ENCODE results near the gene CORO1C. TPM values are rescaled to one million over a fixed set of nuclear protein-coding genes. Genes with fewer than 3 reads are reported as not detected.

The CORO1C gene
- polyA plus RNA-seq, 1 donor from 2014 or later: 123 TPM

- Histone ChIP-seq H3K9ac (ENCODE audit: low read length) (no peak overlapping the region), H3K27me3 (ENCODE audit: insufficient read depth, low read depth, low read length) (no peaks in the 10 kb centered on the region), H3K36me3 (ENCODE audit: insufficient read depth, low read length) (no peaks in the 10 kb centered on the region), H3K9me2 (ENCODE audit: insufficient read depth, low read length) (no peaks in the 10 kb centered on the region), H3K9me3 (ENCODE audit: low read length) (no peaks in the 10 kb centered on the region), H3K27ac (ENCODE audit: low read length) (no peak overlapping the region), H3K4me3 (ENCODE audit: low read length) (no peak overlapping the region), H2AFZ (ENCODE audit: low read depth, low read length) (no peak overlapping the region), H3K4me2 (ENCODE audit: low read length) (no peak overlapping the region), H3K79me2 (replicated peaks; ENCODE audit: insufficient read depth, low read length) (no peaks in the 10 kb centered on the region), H4K20me1 (ENCODE audit: insufficient read depth) (no peaks in the 10 kb centered on the region), H3F3A (ENCODE audit: insufficient read depth, low read length, poor library complexity, severe bottlenecking) (no peaks in the 10 kb centered on the region)
- TF ChIP-seq RAD21 (conservative IDR thresholded peaks at IDR 0.05): no peak
- TF ChIP-seq CTCF (IDR thresholded peaks at IDR 0.05; ENCODE audit: poor library complexity, severe bottlenecking): no peak
- no peak for TF ChIP-seq REST (IDR thresholded peaks at IDR 0.05; ENCODE audit: borderline replicate concordance)
- TF ChIP-seq EP300 (conservative IDR thresholded peaks at IDR 0.05; ENCODE audit: poor library complexity, severe bottlenecking): no peak
- TF ChIP-seq TAF1 (IDR thresholded peaks at IDR 0.05; ENCODE audit: low read depth): no peak
- TF ChIP-seq POLR2AphosphoS5 (IDR thresholded peaks at IDR 0.05): no peak
- TF ChIP-seq EZH2 (IDR thresholded peaks at IDR 0.05; ENCODE audit: borderline replicate concordance, insufficient read depth, low read length, poor library complexity, severe bottlenecking): no peak
- TF ChIP-seq SMC3 (conservative IDR thresholded peaks at IDR 0.05; ENCODE audit: poor library complexity): no peak
- TF ChIP-seq MXI1 (conservative IDR thresholded peaks at IDR 0.05; ENCODE audit: poor library complexity, severe bottlenecking): no peak
Observed at GRCh38 chr12:108610336-108610815, 120.9 kb downstream of the CORO1C start.

- no peak overlapping the region for H3K4me2 ChIP-seq (ENCODE audit: low read length)
- H3F3A ChIP-seq (ENCODE audit: insufficient read depth, low read length, poor library complexity, severe bottlenecking): no peaks in the 10 kb centered on the region
- no peak overlapping the region for H3K9ac ChIP-seq (ENCODE audit: low read length)
- no peaks in the 10 kb centered on the region for H4K20me1 ChIP-seq (ENCODE audit: insufficient read depth)
- no peak for TF ChIP-seq REST (IDR thresholded peaks at IDR 0.05; ENCODE audit: borderline replicate concordance)
- TF ChIP-seq CTCF (IDR thresholded peaks at IDR 0.05; ENCODE audit: poor library complexity, severe bottlenecking): no peak
- TF ChIP-seq SMC3 (conservative IDR thresholded peaks at IDR 0.05; ENCODE audit: poor library complexity): no peak
- TF ChIP-seq POLR2AphosphoS5 (IDR thresholded peaks at IDR 0.05): no peak
- TF ChIP-seq RAD21 (conservative IDR thresholded peaks at IDR 0.05): no peak
- no peak for TF ChIP-seq EP300 (conservative IDR thresholded peaks at IDR 0.05; ENCODE audit: poor library complexity, severe bottlenecking)
- TF ChIP-seq EZH2 (IDR thresholded peaks at IDR 0.05; ENCODE audit: borderline replicate concordance, insufficient read depth, low read length, poor library complexity, severe bottlenecking): no peak
- no peak for TF ChIP-seq MXI1 (conservative IDR thresholded peaks at IDR 0.05; ENCODE audit: poor library complexity, severe bottlenecking)
- no peak for TF ChIP-seq TAF1 (IDR thresholded peaks at IDR 0.05; ENCODE audit: low read depth)
- no peaks in the 10 kb centered on the region for H3K9me3 ChIP-seq (ENCODE audit: low read length)
- no peaks in the 10 kb centered on the region for H3K36me3 ChIP-seq (ENCODE audit: insufficient read depth, low read length)
- no peak overlapping the region for H3K4me3 ChIP-seq (ENCODE audit: low read length)
- no peaks in the 10 kb centered on the region for H3K27me3 ChIP-seq (ENCODE audit: insufficient read depth, low read depth, low read length)
- H3K79me2 ChIP-seq (replicated peaks; ENCODE audit: insufficient read depth, low read length): no peaks in the 10 kb centered on the region
- H2AFZ ChIP-seq (ENCODE audit: low read depth, low read length): no peak overlapping the region
- H3K27ac ChIP-seq (ENCODE audit: low read length): no peak overlapping the region
- no peaks in the 10 kb centered on the region for H3K9me2 ChIP-seq (ENCODE audit: insufficient read depth, low read length)
Observed at GRCh38 chr12:108609537-108610335, 121.6 kb downstream of the CORO1C start.
